Thoracic aorta (tissue), 2 donors: ENCODE measurements around the gene PPP3CA. TPM values are rescaled to one million over a fixed set of nuclear protein-coding genes. Genes with fewer than 3 reads are reported as not detected.
"Not testable (repeated sequence)": the region's sequence is repeated elsewhere in the genome, so short reads cannot be mapped to it uniquely, and the experiment has no call there.

Experiments used
- ATAC-seq: fragments of 150-250 bp; one replicate; pipeline ENCODE4 v1.8.0; 2017; ENCODE audit warnings: low read depth; ENCODE audit not compliant: insufficient number of reproducible peaks, low FRiP score
- DNase-seq: peaks from one replicate; pipeline ENCODE4 v3.0.0-alpha.2; 2020; ENCODE audit warnings: low spot score
- H3K27ac ChIP-seq, 2 donors: fragments of 200-600 bp; sonication (generic); 1 replicate in 1 of 2; 2 replicates in 1 of 2; pipeline ENCODE4 v1.5.1; 2016; ENCODE audit warnings: mild to moderate bottlenecking in 2 of 2, moderate library complexity in 2 of 2
- H3K27me3 ChIP-seq: fragments of 200-600 bp; sonication (generic); replicated peaks from 2 replicates; pipeline ENCODE4 v1.6.0; 2016; ENCODE audit warnings: mild to moderate bottlenecking; ENCODE audit not compliant: insufficient read depth
- H3K36me3 ChIP-seq: fragments of 200-600 bp; sonication (generic); one replicate; pipeline ENCODE4 v1.5.1; 2016
- H3K4me1 ChIP-seq, 2 donors: fragments of 200-600 bp; sonication (generic); 1 replicate in 1 of 2; 2 replicates in 1 of 2; pipeline versions ENCODE4 v1.5.1 to v1.6.0; 2016; ENCODE audit warnings: low read depth in 2 of 2, mild to moderate bottlenecking in 1 of 2; ENCODE audit not compliant: control insufficient read depth in 1 of 2
- H3K4me3 ChIP-seq: fragments of 200-600 bp; sonication (generic); 2 replicates; pipeline ENCODE4 v1.5.1; 2016; ENCODE audit warnings: mild to moderate bottlenecking
- H3K9me3 ChIP-seq: fragments of 200-600 bp; sonication (generic); 2 replicates; pipeline ENCODE4 v1.5.1; 2016
- total RNA-seq, 2 donors: library from RNA; depleted of rRNA; stranded (reverse); fragments of >200 nt; gene quantifications; one replicate each; pipeline versions ENCODE4 v1.1.0 to v1.2.3, GENCODE V29; 2016
- TF ChIP-seq, protein P1 (sequence below): fragments of 200-600 bp; sonication (generic); IDR thresholded peaks from one replicate; pipeline ENCODE4 v1.5.1; 2019; ENCODE audit warnings: antibody characterized with exemption

Gene PPP3CA
- total RNA-seq, 2 donors from 2014 or later: 21.9 to 43.2 TPM

DNA sequence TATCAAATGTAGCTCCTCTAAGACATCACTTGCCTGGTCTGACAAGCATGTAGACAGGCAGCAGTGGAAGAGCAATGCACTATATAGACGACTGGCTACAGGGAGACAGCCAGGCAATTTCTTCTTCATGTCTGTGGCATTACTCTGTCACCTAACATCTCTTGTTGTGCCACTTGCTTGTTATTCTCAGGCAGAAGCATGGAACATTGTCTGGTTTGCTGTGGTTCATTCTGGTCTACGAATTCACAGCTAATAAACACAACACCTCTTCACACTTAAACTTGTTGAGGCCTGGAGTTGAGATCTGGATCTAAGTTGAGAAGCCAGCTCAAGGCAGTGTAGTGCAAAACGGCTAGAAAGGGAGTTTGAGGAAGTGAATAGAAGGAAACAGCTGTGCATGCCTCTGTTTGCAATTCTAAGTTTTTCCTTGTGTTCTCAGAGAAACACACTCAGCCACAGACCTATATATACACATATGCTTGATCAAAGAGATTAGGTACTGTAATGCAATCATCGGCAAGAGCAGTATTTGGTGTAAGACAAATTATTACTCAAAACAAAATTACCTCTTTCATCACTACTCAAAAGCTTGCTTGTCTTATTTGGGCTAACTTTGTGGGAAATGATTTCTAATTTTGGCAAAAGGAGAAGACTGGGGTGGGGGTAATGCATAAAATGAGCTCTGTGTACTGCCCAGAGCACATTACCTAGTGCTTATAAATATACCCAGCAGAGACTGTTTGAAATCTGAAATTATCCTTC lies 243.8 kb downstream of the PPP3CA start:
- peak overlapping the region in 1 of 2 donors; percentile 20 for H3K27ac ChIP-seq
- H3K36me3 ChIP-seq: no peaks in the 10 kb centered on the region
- peaks cover 29 to 37% of the 10 kb centered on the region in 2 donors for H3K4me1 ChIP-seq
- TF ChIP-seq, protein P1, sequence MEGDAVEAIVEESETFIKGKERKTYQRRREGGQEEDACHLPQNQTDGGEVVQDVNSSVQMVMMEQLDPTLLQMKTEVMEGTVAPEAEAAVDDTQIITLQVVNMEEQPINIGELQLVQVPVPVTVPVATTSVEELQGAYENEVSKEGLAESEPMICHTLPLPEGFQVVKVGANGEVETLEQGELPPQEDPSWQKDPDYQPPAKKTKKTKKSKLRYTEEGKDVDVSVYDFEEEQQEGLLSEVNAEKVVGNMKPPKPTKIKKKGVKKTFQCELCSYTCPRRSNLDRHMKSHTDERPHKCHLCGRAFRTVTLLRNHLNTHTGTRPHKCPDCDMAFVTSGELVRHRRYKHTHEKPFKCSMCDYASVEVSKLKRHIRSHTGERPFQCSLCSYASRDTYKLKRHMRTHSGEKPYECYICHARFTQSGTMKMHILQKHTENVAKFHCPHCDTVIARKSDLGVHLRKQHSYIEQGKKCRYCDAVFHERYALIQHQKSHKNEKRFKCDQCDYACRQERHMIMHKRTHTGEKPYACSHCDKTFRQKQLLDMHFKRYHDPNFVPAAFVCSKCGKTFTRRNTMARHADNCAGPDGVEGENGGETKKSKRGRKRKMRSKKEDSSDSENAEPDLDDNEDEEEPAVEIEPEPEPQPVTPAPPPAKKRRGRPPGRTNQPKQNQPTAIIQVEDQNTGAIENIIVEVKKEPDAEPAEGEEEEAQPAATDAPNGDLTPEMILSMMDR: no peak
- no peaks in the 10 kb centered on the region for H3K27me3 ChIP-seq
- no peak overlapping the region for H3K4me3 ChIP-seq
- DNase-seq (no peak), ATAC-seq (no peak)
- H3K9me3 ChIP-seq: no peaks in the 10 kb centered on the region

DNA sequence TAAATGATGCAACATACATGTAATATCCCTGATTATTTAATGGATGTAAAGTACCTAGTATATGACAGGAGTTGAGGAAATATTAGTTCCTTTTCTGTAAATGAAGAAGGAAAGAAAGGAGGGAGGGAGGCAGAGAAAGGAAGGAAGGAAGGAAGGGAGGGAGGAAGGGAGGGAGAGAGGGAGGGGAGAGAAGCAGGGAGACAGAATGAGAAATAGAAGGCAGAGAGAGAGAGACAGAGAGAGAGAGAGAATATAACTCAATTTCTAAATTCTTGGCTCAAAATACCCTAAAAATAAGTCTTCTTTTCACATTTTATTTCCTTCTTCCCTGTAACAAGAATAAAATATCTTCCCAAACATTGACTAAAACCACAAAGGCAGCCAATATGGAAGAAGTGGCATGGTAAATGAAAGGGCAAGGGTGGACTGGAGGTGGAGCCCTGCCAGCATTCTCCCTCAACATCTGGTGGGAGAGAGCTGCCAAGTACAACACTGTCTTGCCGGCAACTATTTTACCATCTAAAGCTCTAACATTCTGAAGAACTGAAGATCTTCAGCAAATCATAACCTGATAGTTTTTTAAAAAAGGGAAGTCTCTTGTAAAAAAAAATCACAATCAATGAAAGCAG lies 245.1 kb downstream of the PPP3CA start:
- DNase-seq (no peak), ATAC-seq (no peak)
- TF ChIP-seq, protein P1: no peak
- Histone ChIP-seq H3K27ac (peak overlapping the region in 1 of 2 donors; percentile 18), H3K4me3 (no peak overlapping the region), H3K9me3 (no peaks in the 10 kb centered on the region), H3K36me3 (no peaks in the 10 kb centered on the region), H3K4me1 (peaks cover 31 to 34% of the 10 kb centered on the region in 2 donors), H3K27me3 (no peaks in the 10 kb centered on the region)

DNA sequence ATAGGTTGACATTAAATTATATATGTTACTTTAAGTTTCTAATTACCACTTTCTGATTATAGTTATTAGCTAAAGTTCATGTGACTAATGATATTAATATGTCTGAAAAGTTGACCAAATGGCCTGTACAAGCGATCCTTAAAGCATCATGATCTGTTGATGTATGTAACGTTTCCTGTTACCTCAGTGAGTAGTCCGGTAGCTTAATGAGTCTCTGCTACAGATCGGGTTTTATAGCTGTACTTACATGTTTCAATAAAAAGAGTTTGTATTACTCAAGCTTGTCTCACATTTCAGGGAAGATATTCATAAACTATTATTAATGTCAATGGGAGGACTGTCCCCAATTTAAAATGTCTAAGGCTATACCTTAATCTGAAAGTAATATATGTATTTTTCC lies 246.3 kb downstream of the PPP3CA start:
- ATAC-seq (no peak), DNase-seq (no peak)
- Histone ChIP-seq H3K36me3 (no peaks in the 10 kb centered on the region), H3K9me3 (no peaks in the 10 kb centered on the region), H3K4me3 (no peak overlapping the region), H3K27ac (no peak overlapping the region), H3K27me3 (no peaks in the 10 kb centered on the region), H3K4me1 (peaks cover 31 to 34% of the 10 kb centered on the region in 2 donors)
- TF ChIP-seq, protein P1: no peak

DNA sequence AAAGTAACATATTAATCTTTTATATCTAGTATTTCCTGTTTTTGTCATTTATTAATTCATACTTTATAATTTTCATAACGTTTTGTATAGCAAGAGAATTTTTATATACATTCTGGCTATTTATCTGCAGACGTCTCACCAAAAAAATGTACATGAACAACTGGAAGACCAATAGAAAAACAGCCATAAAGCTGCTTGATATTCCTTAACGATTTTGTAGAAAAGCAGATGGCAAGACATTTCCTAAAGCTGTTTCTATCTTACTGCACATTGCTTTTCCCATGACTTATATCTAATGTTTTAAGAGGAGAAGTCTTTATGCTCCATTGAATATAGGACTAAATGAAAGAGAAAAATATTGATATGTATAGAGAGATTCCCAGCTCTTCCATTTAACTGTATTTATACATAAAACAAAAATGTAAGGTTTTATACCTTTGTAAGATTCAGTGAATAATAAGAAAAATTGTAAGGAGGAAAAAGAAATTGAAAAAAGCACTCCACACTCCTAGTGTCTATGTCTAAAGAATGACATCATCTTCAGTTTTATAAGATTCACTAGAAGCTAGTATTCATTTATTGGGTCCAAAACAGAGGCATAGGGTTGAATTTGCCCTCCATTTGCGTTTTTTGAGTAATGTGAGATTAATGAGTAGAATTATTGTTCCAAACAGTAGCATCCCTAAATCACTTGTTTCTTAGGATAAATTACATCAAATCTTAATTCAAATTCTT lies 248.5 kb downstream of the PPP3CA start:
- Histone ChIP-seq H3K4me3 (no peak overlapping the region), H3K27me3 (no peaks in the 10 kb centered on the region), H3K4me1 (peaks cover 22 to 23% of the 10 kb centered on the region in 2 donors), H3K27ac (no peak overlapping the region), H3K36me3 (no peaks in the 10 kb centered on the region), H3K9me3 (no peaks in the 10 kb centered on the region)
- TF ChIP-seq, protein P1: no peak
- ATAC-seq (no peak), DNase-seq (no peak)

DNA sequence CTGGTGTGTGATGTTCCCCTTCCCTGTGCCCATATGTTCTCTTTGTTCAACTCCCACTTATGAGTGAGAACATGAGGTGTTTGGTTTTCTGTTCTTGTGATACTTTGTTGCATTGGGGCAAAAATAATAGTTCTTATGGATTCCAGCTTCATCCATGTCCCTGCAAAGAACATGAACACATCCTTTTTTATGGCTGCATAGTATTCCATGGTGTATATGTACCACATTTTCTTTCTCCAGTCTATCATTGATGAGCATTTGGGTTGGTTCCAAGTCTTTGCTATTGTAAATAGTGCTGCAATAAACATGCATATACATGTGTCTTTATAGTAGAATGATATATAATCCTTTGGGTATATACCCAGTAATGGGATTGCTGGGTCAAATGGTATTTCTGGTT lies 254.7 kb downstream of the PPP3CA start:
- DNase-seq, H3K36me3 ChIP-seq, ATAC-seq, H3K27me3 ChIP-seq, H3K4me1 ChIP-seq, H3K4me3 ChIP-seq, H3K9me3 ChIP-seq, H3K27ac ChIP-seq: not testable (repeated sequence)
